Endothelial cell of umbilical vein (primary cell): ENCODE measurements around the gene LMF2. TPM values are rescaled to one million over a fixed set of nuclear protein-coding genes. Genes with fewer than 3 reads are reported as not detected.

ENCODE experiments used
- BruUV-seq: library from RNA; stranded (reverse); fragments of 400-500 nt; replicated peaks from 2 replicates; lab custom pipeline; 2021; lab: Mats Ljungman, UMichigan
- CTCF ChIA-PET: fragments of 300-600, 350-600 bp; sonication (Branson Sonifier 250); formaldehyde crosslinking; loops from one replicate; lab custom pipeline; 2021; ENCODE audit warnings: antibody characterized with exemption, inconsistent platforms; lab: Charles Lee
- POLR2A ChIA-PET: fragments of 300-600, 350-600 bp; sonication (Branson Sonifier 250); formaldehyde crosslinking; loops from one replicate; lab custom pipeline; 2021; ENCODE audit warnings: antibody characterized with exemption, inconsistent platforms; lab: Charles Lee
- DNase-seq: peaks from one replicate; pipeline ENCODE4 v3.0.0-alpha.2; 2011; ENCODE audit warnings: low read depth, low spot score
- FAIRE-seq: peaks from 2 replicates; lab custom pipeline; 2011; peaks lifted over from hg19 to GRCh38; lab: Jason Lieb, UNC
- H2AFZ ChIP-seq: 2 replicates; pipeline ENCODE4 v1.6.0; 2012; ENCODE audit warnings: low read depth, low read length, control low read depth, inconsistent platforms
- H3K27ac ChIP-seq: 2 replicates; pipeline ENCODE4 v1.5.1; 2011; ENCODE audit warnings: low read depth, mild to moderate bottlenecking, control low read depth, low read length, moderate library complexity; ENCODE audit not compliant: insufficient read depth
- H3K27me3 ChIP-seq, 2 experiments: 2 replicates each; pipeline versions ENCODE4 v1.6.0 to v1.6.1; 2011; ENCODE audit warnings: low read length in 2 of 2, mixed read lengths in 1 of 2; ENCODE audit not compliant: control insufficient read depth in 2 of 2, insufficient read depth in 2 of 2
- H3K36me3 ChIP-seq, 2 experiments: 2 replicates in 1 of 2; 3 replicates in 1 of 2; pipeline ENCODE4 v1.5.1; 2011; ENCODE audit warnings: low read length in 2 of 2, mild to moderate bottlenecking in 1 of 2, moderate library complexity in 1 of 2; ENCODE audit not compliant: control insufficient read depth in 2 of 2, insufficient read depth in 2 of 2; ENCODE audit errors: extremely low read depth in 1 of 2
- H3K4me1 ChIP-seq: 3 replicates; pipeline ENCODE4 v1.5.1; 2011; ENCODE audit warnings: mild to moderate bottlenecking, low read length; ENCODE audit not compliant: control insufficient read depth, insufficient read depth; ENCODE audit errors: extremely low read depth
- H3K4me2 ChIP-seq: 2 replicates; pipeline ENCODE4 v1.6.1; 2011; ENCODE audit warnings: low read length, control low read depth, mixed read lengths; ENCODE audit not compliant: insufficient read depth
- H3K4me3 ChIP-seq, 3 experiments: fragments of 200-600 bp in 1 of 3; sonication (generic), shearing (Covaris generic) in 1 of 3; replicated peaks in 1 of 3; 2 replicates each; pipeline ENCODE4 v1.5.1; 2011 to 2016; ENCODE audit warnings: control low read depth in 3 of 3, low read length in 3 of 3, mild to moderate bottlenecking in 2 of 3, inconsistent platforms in 1 of 3, low read depth in 1 of 3, moderate library complexity in 1 of 3; ENCODE audit not compliant: insufficient read depth in 1 of 3
- H3K79me2 ChIP-seq: 2 replicates; pipeline ENCODE4 v1.6.0; 2012; ENCODE audit warnings: low read length, inconsistent platforms; ENCODE audit not compliant: control insufficient read depth, insufficient read depth
- H3K9ac ChIP-seq: replicated peaks from 2 replicates; pipeline ENCODE3; 2011; ENCODE audit warnings: low read length, control low read depth; ENCODE audit not compliant: insufficient read depth; ENCODE audit errors: extremely low read depth
- H3K9me1 ChIP-seq: replicated peaks from 3 replicates; pipeline ENCODE4 v1.6.0; 2011; ENCODE audit warnings: mild to moderate bottlenecking, low read length; ENCODE audit not compliant: control insufficient read depth, insufficient read depth; ENCODE audit errors: extremely low read depth
- H3K9me3 ChIP-seq: replicated peaks from 2 replicates; pipeline ENCODE4 v1.5.1; 2012; ENCODE audit warnings: low read length, inconsistent platforms; ENCODE audit not compliant: control insufficient read depth, insufficient read depth
- H4K20me1 ChIP-seq: replicated peaks from 2 replicates; pipeline ENCODE3; 2011; ENCODE audit warnings: mild to moderate bottlenecking, low read length; ENCODE audit not compliant: control insufficient read depth, insufficient read depth; ENCODE audit errors: extremely low read depth
- EZH2 ChIP-seq: IDR thresholded peaks from 2 replicates; pipeline ENCODE4 v1.6.1; 2012; ENCODE audit warnings: borderline replicate concordance, low read depth, mild to moderate bottlenecking, moderate library complexity, low read length, inconsistent platforms; ENCODE audit not compliant: severe bottlenecking
- FOS ChIP-seq: IDR thresholded peaks from 2 replicates; pipeline ENCODE4 v1.6.1; 2011; ENCODE audit warnings: mild to moderate bottlenecking, low read length, moderate library complexity, borderline replicate concordance; ENCODE audit not compliant: insufficient read depth
- GATA2 ChIP-seq: IDR thresholded peaks from 2 replicates; pipeline ENCODE4 v1.7.0; 2011; ENCODE audit warnings: low read depth, mild to moderate bottlenecking, moderate library complexity, mixed read lengths, low read length; ENCODE audit not compliant: insufficient read length, insufficient read depth
- JUN ChIP-seq: IDR thresholded peaks from 2 replicates; pipeline ENCODE4 v1.6.1; 2011; ENCODE audit warnings: borderline replicate concordance, low read depth; ENCODE audit not compliant: insufficient read length, insufficient read depth
- MYC ChIP-seq: IDR thresholded peaks from one replicate; pipeline ENCODE4 v1.6.1; 2011; ENCODE audit warnings: mild to moderate bottlenecking, low read depth, low read length
- POLR2AphosphoS5 ChIP-seq: IDR thresholded peaks from 2 replicates; pipeline ENCODE4 v1.6.1; 2012; ENCODE audit warnings: low read depth, mild to moderate bottlenecking, control low read depth, low read length, moderate library complexity; ENCODE audit not compliant: insufficient read depth
- dilution Hi-C: fragments of 300-500 bp; cut with MboI; formaldehyde crosslinking; loops from one replicate; pipeline ENCODE4 v1.15.0; 2019; ENCODE audit warnings: low sequenced_read_pairs; ENCODE audit not compliant: extremely low pct_ligation_motif_present
- intact Hi-C: fragments of 100-400 bp; cut with micrococcal nuclease; formaldehyde crosslinking; loops from one replicate; pipeline ENCODE4 v1.10.0; 2022
- polyA plus RNA-seq, 4 experiments: library from polyadenylated mRNA; depleted of rRNA in 3 of 4; stranded (reverse) in 3 of 4; unstranded in 1 of 4; fragments of >200 nt; gene quantifications; 2 replicates each; pipeline versions ENCODE4 v1.2.1 to v1.2.3, GENCODE V29; 2011 to 2012; ENCODE audit warnings: missing spikeins in 1 of 4
- total RNA-seq: library from RNA; stranded (reverse); gene quantifications from 2 replicates; pipeline ENCODE4 v1.2.3, GENCODE V29; 2021
- TF ChIP-seq, protein P1 (sequence below), 2 donors: IDR thresholded peaks; 1 replicate in 1 of 2; 2 replicates in 1 of 2; pipeline ENCODE4 v1.5.1; 2011; ENCODE audit warnings: low read length in 2 of 2, mild to moderate bottlenecking in 2 of 2, moderate library complexity in 2 of 2, control low read depth in 1 of 2, inconsistent platforms in 1 of 2, low read depth in 1 of 2; ENCODE audit not compliant: insufficient read depth in 1 of 2; ENCODE audit errors: extremely low read depth in 1 of 2
- TF ChIP-seq, protein P2 (sequence below): IDR thresholded peaks from 2 replicates; pipeline ENCODE4 v1.6.1; 2011; ENCODE audit not compliant: insufficient read depth, insufficient read length

The LMF2 gene
- total and polyA plus RNA-seq, 2 donors (not counting 3 experiments of a cell fraction or from before 2014, with no cell fraction given): 89.7 to 112 TPM

DNA sequence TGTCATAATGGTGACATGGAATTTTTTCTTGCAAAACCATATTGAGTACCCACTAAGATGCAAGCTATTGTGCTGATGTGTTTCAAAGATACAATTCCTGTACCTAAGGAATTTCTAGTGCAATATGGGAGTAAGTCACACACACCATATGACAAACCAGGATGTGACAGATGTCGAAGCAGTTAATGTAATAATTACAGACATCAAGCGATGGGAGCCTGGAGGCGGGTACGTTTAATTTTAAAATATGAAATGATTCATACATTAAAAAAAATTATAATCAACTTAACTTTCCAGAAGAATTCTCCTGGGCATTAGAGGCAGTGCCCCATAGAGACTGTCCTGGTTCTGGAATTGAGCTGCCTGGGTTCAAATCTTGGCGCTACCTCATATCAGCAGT lies 49.2 kb upstream of the LMF2 start:
- Histone ChIP-seq H3K4me3 (no peak overlapping the region), H3K9ac (no peak overlapping the region), H3K4me2 (no peak overlapping the region), H3K36me3 (no peaks in the 10 kb centered on the region), H3K27me3 (peaks cover 11 to 12% of the 10 kb centered on the region in 2 experiments), H3K4me1 (no peaks in the 10 kb centered on the region), H3K27ac (no peak overlapping the region), H3K9me3 (no peaks in the 10 kb centered on the region), H3K9me1 (no peaks in the 10 kb centered on the region), H2AFZ (no peak overlapping the region), H3K79me2 (no peaks in the 10 kb centered on the region), H4K20me1 (no peaks in the 10 kb centered on the region)
- no TSS peak for BruUV-seq
- TF ChIP-seq GATA2 (no peak), POLR2AphosphoS5 (no peak), FOS (no peak)
- TF ChIP-seq, protein P1, sequence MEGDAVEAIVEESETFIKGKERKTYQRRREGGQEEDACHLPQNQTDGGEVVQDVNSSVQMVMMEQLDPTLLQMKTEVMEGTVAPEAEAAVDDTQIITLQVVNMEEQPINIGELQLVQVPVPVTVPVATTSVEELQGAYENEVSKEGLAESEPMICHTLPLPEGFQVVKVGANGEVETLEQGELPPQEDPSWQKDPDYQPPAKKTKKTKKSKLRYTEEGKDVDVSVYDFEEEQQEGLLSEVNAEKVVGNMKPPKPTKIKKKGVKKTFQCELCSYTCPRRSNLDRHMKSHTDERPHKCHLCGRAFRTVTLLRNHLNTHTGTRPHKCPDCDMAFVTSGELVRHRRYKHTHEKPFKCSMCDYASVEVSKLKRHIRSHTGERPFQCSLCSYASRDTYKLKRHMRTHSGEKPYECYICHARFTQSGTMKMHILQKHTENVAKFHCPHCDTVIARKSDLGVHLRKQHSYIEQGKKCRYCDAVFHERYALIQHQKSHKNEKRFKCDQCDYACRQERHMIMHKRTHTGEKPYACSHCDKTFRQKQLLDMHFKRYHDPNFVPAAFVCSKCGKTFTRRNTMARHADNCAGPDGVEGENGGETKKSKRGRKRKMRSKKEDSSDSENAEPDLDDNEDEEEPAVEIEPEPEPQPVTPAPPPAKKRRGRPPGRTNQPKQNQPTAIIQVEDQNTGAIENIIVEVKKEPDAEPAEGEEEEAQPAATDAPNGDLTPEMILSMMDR (IDR thresholded peaks at IDR 0.05; ENCODE audit: extremely low read depth in 1 of 2, insufficient read depth in 1 of 2, low read depth in 1 of 2, low read length in 2 of 2): no peak
- TF ChIP-seq, protein P2, sequence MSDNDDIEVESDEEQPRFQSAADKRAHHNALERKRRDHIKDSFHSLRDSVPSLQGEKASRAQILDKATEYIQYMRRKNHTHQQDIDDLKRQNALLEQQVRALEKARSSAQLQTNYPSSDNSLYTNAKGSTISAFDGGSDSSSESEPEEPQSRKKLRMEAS: no peak
- POLR2A ChIA-PET: no interaction called here
- dilution Hi-C loops (no loop called here), intact Hi-C loops (no loop called here)
- DNase-seq (no peak), FAIRE-seq (no peak)
- CTCF ChIA-PET: interaction anchor here (0.7 to 1.6 kb wide), 3 partner anchors 25 to 46 kb away, joined by 3 to 4 read pairs (median 3); partner anchors contain the start of gene SCO2

DNA sequence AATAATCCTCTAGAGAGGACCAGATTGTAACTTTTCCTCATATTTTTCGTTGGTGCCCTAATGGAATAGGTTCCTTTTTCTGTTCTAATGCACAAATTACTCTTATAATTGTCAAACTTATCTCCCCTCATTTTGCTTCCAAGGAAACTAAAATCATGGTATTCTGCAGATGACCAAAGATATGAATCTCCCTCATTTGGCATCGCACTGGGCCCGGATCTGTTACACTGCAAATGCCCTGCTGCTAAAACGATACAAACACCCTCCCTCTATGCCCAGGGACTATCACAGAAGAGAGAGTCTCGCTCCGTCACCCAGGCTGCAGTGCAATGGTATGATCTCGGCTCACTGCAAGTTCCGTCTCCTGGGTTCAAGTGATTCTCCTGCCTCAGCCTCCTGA lies 45.8 kb upstream of the LMF2 start:
- intact Hi-C loops: no loop called here
- Histone ChIP-seq H3K4me2 (no peak overlapping the region), H3K9ac (no peak overlapping the region), H4K20me1 (no peaks in the 10 kb centered on the region), H3K9me3 (no peaks in the 10 kb centered on the region), H3K4me3 (no peak overlapping the region), H2AFZ (no peak overlapping the region), H3K9me1 (no peaks in the 10 kb centered on the region), H3K4me1 (no peaks in the 10 kb centered on the region), H3K27ac (no peak overlapping the region), H3K79me2 (no peaks in the 10 kb centered on the region), H3K27me3 (peaks cover 17 to 25% of the 10 kb centered on the region in 2 experiments), H3K36me3 (no peaks in the 10 kb centered on the region)
- FAIRE-seq (no peak), DNase-seq (no peak)
- TF ChIP-seq POLR2AphosphoS5 (no peak), MYC (no peak), JUN (no peak), EZH2 (no peak)
- ChIA-PET POLR2A (no interaction called here), CTCF (interaction anchor here (1.0 kb wide), 1 partner anchor 9 kb away, joined by 3 read pairs; the partner anchor contains the start of gene SYCE3)
- BruUV-seq: no TSS peak
- dilution Hi-C loops: no loop called here
